Right lobe of liver (tissue), 6 donors: Measurements from ENCODE around the gene IGF1R. TPM values are rescaled to one million over a fixed set of nuclear protein-coding genes. Genes with fewer than 3 reads are reported as not detected.

Source experiments
- ATAC-seq, 4 donors: fragments of 200-7000 bp; cut with Tn5 transposase; one replicate each; pipeline ENCODE4 v1.9.1; 2020; ENCODE audit warnings: mild to moderate bottlenecking in 4 of 4, moderate library complexity in 4 of 4
- DNase-seq, 3 donors: peaks; one replicate each; pipeline ENCODE4 v3.0.0-alpha.2; 2020
- H3K27ac ChIP-seq, 3 donors: fragments of 200-600 bp; one replicate each; pipeline ENCODE4 v1.8.0; 2022
- H3K27me3 ChIP-seq, 2 donors: fragments of 200-600 bp; one replicate each; pipeline ENCODE4 v1.8.0; 2022
- H3K36me3 ChIP-seq, 4 donors: fragments of 200-600 bp; sonication (generic) in 1 of 4; one replicate each; pipeline versions ENCODE4 v1.5.1 to v1.8.0; 2017 to 2022; ENCODE audit warnings: control low read depth in 1 of 4
- H3K4me1 ChIP-seq, 4 donors: fragments of 200-600 bp; sonication (generic) in 1 of 4; one replicate each; pipeline versions ENCODE4 v1.5.1 to v1.8.0; 2017 to 2022; ENCODE audit warnings: control low read depth in 1 of 4
- H3K4me3 ChIP-seq, 3 donors: fragments of 200-600 bp; one replicate each; pipeline ENCODE4 v1.8.0; 2022
- H3K9me3 ChIP-seq, 4 donors: fragments of 200-600 bp; sonication (generic) in 1 of 4; one replicate each; pipeline versions ENCODE4 v1.5.1 to v1.8.0; 2017 to 2022; ENCODE audit warnings: control low read depth in 1 of 4
- POLR2A ChIP-seq: fragments of 450-650 bp; IDR thresholded peaks from one replicate; pipeline ENCODE4 v1.6.1; 2017; ENCODE audit warnings: antibody characterized with exemption, mild to moderate bottlenecking
- WGBS: methylation state at CpG from one replicate; pipeline ENCODE4 v1.1.6; 2018; ENCODE audit warnings: low coverage, low lambda C conversion rate; ENCODE audit not compliant: insufficient coverage; ENCODE audit errors: missing lambda C conversion rate; 5-methylcytosine and 5-hydroxymethylcytosine counted together
- intact Hi-C, 2 donors: fragments of 100-400 bp; cut with DNase I; formaldehyde crosslinking; loops; one replicate each; pipeline versions ENCODE4 v1.11.2 to v1.14.1; 2022
- total RNA-seq, 6 experiments: library from RNA; depleted of rRNA in 2 of 6; stranded (reverse); fragments of >200 nt in 2 of 6; fragmentation: NEBNext Ultra II Directional in 3 of 6; extraction: Animal tissue kit (Norgen Biotek cat#: 25700) in 3 of 6; gene quantifications; one replicate each; pipeline versions ENCODE4 v1.1.0 to v1.2.4, GENCODE V29; 2016 to 2023
- TF ChIP-seq, protein P1 (sequence below), 4 donors: fragments of 200-600 bp in 3 of 4; fragments of 450-650 bp in 1 of 4; IDR thresholded peaks; one replicate each; pipeline versions ENCODE4 v1.5.1 to v1.8.0; 2016 to 2022; ENCODE audit warnings: antibody characterized with exemption in 4 of 4, mild to moderate bottlenecking in 2 of 4
- donor health status: DM: no; HTN: yes; CAD: no.
- donor health status: DM: no; HTN: no; CAD: no.
- donor health status: DM: no; HTN: no; CAD: no.
- donor health status: DM: no; HTN: yes; CAD: no.
- donor health status: DM: no; HTN: yes; CAD: no.

IGF1R gene
- total RNA-seq, 6 experiments from 2014 or later: 2.5 to 5.3 (median 3.8) TPM

DNA sequence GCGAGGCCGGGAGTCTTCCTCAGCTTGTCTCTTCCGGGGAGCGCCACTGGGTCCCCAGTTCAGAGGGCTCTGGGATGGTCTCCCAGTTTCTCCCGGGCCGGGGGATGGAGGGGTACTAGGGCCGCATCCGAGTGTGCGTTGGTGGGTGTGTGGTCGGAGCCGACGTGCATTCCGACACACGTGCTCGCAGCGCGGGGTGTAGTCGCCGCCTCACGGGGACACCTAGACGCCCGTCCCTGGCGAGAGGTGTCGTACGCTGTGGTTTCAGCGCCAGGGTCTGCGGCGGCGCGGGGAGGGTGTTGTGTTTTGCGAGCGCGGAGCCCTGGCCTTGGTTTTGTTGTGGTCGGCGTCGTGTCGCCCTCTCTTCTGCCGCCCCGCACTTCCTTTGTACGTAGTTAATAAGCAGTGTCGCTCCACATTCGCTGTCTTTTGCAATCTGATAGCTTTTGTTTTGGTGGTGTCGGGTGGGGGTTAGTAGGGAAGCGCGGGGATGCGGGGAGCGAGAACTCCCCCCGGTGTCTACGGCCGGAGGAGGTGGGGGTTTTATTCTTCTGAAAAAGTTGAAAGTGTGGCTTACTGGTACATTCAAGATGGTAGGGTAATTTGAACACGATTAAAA lies 2.2 kb downstream of the IGF1R start:
- H3K9me3 ChIP-seq: no peaks in the 10 kb centered on the region
- H3K27ac ChIP-seq: peak overlapping the region; percentile 40 to 71 (median 65)
- peaks cover 4 to 34% of the 10 kb centered on the region in 2 donors for H3K27me3 ChIP-seq
- peak in 1 of 3 donors; percentile 39 for DNase-seq
- WGBS: 2% methylated on average over 21 of the region's 51 CpGs
- H3K36me3 ChIP-seq: no peaks in the 10 kb centered on the region
- TF ChIP-seq, protein P1, sequence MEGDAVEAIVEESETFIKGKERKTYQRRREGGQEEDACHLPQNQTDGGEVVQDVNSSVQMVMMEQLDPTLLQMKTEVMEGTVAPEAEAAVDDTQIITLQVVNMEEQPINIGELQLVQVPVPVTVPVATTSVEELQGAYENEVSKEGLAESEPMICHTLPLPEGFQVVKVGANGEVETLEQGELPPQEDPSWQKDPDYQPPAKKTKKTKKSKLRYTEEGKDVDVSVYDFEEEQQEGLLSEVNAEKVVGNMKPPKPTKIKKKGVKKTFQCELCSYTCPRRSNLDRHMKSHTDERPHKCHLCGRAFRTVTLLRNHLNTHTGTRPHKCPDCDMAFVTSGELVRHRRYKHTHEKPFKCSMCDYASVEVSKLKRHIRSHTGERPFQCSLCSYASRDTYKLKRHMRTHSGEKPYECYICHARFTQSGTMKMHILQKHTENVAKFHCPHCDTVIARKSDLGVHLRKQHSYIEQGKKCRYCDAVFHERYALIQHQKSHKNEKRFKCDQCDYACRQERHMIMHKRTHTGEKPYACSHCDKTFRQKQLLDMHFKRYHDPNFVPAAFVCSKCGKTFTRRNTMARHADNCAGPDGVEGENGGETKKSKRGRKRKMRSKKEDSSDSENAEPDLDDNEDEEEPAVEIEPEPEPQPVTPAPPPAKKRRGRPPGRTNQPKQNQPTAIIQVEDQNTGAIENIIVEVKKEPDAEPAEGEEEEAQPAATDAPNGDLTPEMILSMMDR (IDR thresholded peaks at IDR 0.05): no peak
- no peak for TF ChIP-seq POLR2A
- H3K4me3 ChIP-seq: peak overlapping the region; percentile 42 to 64 (median 56)
- intact Hi-C loops: no loop called here
- ATAC-seq: peak in 2 of 4 donors; percentile 5 to 9
- peaks cover 0 to 11% (median 0%) of the 10 kb centered on the region in 4 donors for H3K4me1 ChIP-seq

DNA sequence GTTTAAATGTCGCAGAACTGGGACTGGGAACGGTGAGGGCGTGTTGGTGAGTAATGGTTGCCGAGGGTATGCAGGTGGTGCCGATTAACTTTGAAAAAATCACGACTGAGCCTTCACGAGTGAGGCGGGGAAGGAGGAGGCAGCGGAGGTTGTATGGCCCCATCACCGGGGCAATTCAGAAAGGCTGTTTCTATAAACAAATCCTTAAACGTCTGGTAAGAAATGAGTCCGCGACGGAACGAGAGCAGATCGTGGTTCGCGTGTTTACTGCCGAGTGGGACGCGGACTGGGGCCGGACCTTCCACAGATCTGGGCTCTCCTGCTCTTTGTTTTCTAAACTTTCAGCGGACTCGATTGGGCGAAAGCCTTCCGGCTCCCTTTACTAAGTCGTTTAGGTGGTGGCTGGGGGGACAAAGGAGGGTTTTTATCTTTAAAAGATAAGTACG lies 2.7 kb downstream of the IGF1R start:
- Histone ChIP-seq H3K4me3 (peak overlapping the region; percentile 42 to 64 (median 56)), H3K9me3 (no peaks in the 10 kb centered on the region), H3K4me1 (peaks cover 0 to 11% (median 0%) of the 10 kb centered on the region in 4 donors), H3K36me3 (no peaks in the 10 kb centered on the region), H3K27me3 (peaks cover 4 to 30% of the 10 kb centered on the region in 2 donors), H3K27ac (peak overlapping the region; percentile 40 to 71 (median 65))
- TF ChIP-seq POLR2A: no peak
- TF ChIP-seq, protein P1 (IDR thresholded peaks at IDR 0.05): no peak
- intact Hi-C loops: no loop called here
- DNase-seq: no peak
- 6% methylated on average over 28 of the region's 28 CpGs for WGBS
- no peak for ATAC-seq

- ATAC-seq (no peak), DNase-seq (no peak)
- H3K4me3 ChIP-seq: peak overlapping the region in 1 of 3 donors; percentile 64
- peaks cover 0 to 11% (median 0%) of the 10 kb centered on the region in 4 donors for H3K4me1 ChIP-seq
- peaks cover 4 to 30% of the 10 kb centered on the region in 2 donors for H3K27me3 ChIP-seq
- 39% methylated on average over 14 of the region's 14 CpGs for WGBS
- no peaks in the 10 kb centered on the region for H3K9me3 ChIP-seq
- intact Hi-C loops: no loop called here
- H3K36me3 ChIP-seq: no peaks in the 10 kb centered on the region
- TF ChIP-seq, protein P1 (IDR thresholded peaks at IDR 0.05): no peak
- no peak for TF ChIP-seq POLR2A
- no peak overlapping the region for H3K27ac ChIP-seq
Observed at GRCh38 chr15:98651581-98652220, 3.4 kb downstream of the IGF1R start.

DNA sequence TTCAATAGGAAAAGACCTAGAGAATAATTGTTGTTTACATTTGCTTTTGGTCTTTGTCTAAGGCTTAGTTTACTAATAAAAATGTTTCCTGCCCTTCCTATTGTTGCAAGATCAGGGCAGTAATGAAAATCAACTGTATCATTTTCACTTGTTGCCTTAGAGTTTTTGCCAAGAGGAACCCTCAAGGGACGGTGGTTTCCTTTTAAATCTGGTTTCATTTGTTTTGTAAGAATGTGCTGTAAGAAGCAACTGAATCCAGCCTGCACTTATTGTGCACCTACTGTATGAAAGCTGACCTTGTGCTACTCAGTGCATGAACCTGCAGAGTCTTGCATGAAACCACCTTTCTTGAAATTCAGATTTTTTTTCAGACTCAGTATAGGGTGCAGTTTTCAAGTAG lies 5.3 kb downstream of the IGF1R start:
- WGBS: 27% methylated on average over 1 of the region's 1 CpG
- ATAC-seq (no peak), DNase-seq (no peak)
- no peak overlapping the region for H3K4me3 ChIP-seq
- no peaks in the 10 kb centered on the region for H3K36me3 ChIP-seq
- TF ChIP-seq POLR2A: no peak
- TF ChIP-seq, protein P1 (IDR thresholded peaks at IDR 0.05): no peak
- H3K4me1 ChIP-seq: peaks cover 0 to 8% (median 0%) of the 10 kb centered on the region in 4 donors
- intact Hi-C loops: no loop called here
- H3K27ac ChIP-seq: no peak overlapping the region
- peaks cover 4 to 30% of the 10 kb centered on the region in 2 donors for H3K27me3 ChIP-seq
- no peaks in the 10 kb centered on the region for H3K9me3 ChIP-seq
